A549 treated with ZK216348 at 1 μM for 4 hours (cell line): Measurements from ENCODE around the gene PCDHB11. TPM values are rescaled to one million over a fixed set of nuclear protein-coding genes. Genes with fewer than 3 reads are reported as not detected.

Experiments used
- total RNA-seq: library from RNA; stranded (reverse); fragments of 200-300 nt; extraction: Qiagen RNA extraction; gene quantifications from 5 replicates; pipeline ENCODE4 v1.2.3, GENCODE V29; 2022; ENCODE audit warnings: low read depth

PCDHB11 gene
- total RNA-seq: 0.05 to 0.20 TPM (median 0.08 TPM) in 4 of 5 replicates, not detected in the other

DNA sequence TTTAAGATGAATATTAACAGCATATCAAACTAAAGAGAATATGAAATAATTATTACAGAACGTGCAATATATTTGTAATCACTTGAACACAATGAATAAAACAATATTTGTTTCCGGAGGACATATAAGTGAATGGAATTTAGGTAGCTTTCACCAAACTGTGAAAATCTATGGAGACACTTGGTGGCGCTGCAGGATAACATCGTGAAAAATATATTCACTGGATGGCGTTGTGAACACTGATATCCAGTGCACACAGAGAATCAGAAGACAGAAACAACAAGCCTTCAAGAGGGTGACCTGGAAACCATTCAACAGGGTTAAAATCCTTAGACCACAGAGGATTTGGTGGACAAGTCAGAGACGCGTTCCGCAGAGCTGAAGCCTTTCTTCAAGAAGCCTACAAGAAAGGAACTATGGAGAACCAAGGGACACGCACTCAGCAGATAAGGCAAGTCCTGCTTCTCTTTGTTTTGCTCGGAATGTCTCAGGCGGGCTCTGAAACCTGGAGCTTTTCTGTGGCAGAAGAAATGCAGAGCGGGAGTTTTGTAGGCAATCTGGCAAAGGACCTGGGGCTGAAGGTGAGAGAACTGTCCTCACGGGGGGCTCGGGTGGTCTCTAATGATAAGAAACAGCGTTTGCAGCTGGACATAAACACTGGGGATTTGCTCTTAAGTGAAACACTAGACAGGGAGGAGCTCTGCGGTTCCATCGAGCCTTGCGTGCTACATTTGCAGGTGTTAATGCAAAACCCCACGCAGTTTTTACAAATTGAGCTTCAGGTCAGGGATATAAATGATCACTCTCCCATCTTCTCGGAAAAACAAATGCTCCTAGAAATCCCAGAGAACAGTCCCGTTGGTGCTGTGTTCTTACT, at the start of gene PCDHB11:
TSS of gene PCDHB11 (plus strand) at position 269 of the 877 bp plus-strand sequence. CDS start at position 417, 148 bp downstream.

DNA sequence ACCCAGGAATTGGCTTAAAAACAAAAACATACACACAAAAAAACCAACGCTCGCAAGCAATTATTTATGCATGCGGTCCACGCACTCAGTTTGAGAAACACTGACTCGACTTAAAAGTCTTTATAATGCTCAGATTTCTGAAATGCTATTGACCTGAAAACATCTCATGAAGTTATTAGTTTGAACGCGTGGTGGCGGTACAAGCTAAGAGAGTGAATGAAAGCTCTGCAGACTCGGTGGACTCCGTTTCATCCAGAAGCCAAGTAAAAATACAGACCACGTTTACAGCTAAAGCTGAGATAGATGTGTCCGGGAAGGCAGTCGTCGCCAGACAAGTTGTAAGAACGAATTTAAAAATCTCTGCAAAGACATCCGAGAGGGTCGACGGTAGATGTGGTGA, 49.6 kb upstream of the PCDHB11 start, which contains the start of gene PCDHB6:
TSS of gene PCDHB6 (plus strand) at position 246 of the 400 bp plus-strand sequence. CDS start 201 bp downstream, outside the sequence.

DNA sequence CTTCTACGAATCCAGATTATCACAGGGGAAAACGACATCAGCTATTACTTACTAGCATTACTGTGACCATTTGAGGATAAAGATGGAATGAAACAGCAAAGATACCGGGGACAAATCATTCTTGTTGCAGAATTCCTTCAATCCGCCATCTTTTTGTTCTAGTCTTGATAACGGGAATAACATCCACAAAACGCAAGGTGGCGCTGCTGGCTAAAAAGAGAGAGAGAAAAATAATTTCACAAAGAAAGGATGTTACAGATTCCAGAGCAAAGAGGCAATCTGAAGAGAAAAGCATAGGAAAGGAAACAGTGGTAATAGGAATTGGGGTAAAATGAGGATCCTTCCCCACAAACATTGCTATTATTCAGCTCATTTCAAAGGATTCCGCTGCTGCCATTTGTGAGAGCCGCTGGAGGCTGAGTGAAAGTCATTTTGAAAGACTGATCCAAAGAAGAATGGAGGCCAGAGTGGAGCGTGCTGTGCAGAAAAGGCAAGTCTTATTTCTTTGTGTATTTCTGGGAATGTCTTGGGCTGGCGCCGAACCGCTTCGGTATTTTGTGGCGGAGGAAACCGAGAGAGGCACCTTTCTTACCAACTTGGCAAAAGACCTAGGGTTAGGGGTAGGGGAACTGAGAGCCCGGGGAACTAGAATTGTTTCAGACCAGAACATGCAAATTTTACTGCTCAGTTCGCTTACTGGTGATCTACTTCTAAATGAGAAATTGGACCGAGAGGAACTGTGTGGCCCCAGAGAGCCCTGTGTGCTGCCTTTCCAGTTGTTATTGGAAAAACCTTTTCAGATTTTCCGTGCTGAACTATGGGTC, 26.8 kb upstream of the PCDHB11 start, which contains the start of gene PCDHB7:
TSS of gene PCDHB7 (plus strand) at position 264 of the 824 bp plus-strand sequence. CDS start at position 456, 192 bp downstream.

DNA sequence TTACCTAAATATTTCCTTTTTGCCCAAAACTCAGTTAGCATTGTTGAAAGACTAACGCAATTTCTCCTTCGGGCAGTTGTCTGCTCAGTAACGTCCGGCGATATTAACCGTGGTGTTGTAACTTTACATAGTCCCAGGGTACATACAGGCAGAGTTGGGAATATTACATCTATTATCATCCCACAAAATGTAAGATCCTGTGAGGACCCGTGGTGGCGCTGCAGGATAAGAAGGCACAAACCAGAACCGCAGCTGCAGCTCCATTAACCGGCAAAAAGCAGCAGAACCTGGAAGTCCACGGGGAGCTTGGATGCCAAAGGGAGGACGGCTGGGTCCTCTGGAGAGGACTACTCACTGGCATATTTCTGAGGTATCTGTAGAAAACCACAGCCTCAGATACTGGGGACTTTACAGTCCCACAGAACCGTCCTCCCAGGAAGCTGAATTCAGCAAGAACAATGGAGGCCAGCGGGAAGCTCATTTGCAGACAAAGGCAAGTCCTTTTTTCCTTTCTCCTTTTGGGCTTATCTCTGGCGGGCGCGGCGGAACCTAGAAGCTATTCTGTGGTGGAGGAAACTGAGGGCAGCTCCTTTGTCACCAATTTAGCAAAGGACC, 21.7 kb upstream of the PCDHB11 start, which contains the start of gene PCDHB8:
TSS of gene PCDHB8 (plus strand) at position 214 of the 615 bp plus-strand sequence. CDS start at position 459, 245 bp downstream.

DNA sequence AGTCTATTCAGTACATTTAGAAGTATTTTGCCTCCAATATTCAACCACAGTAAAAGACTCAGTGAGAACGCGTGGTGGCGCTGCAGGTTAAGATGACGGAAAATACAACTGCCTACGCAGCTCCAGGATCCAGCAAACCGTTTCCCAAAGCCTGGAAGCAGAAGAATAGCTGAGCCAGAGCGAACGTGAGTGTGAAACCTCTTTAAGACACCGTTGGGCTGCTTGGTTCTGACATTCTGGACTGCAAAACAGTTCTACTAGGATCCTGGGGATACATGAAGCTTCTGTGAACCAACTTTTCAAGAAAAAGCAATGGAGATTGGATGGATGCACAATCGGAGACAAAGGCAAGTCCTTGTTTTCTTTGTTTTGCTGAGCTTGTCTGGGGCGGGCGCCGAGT, 17.2 kb upstream of the PCDHB11 start, which contains the start of gene PCDHB16:
TSS of gene PCDHB16 (plus strand) at position 140 of the 400 bp plus-strand sequence. CDS start at position 313, 173 bp downstream.

DNA sequence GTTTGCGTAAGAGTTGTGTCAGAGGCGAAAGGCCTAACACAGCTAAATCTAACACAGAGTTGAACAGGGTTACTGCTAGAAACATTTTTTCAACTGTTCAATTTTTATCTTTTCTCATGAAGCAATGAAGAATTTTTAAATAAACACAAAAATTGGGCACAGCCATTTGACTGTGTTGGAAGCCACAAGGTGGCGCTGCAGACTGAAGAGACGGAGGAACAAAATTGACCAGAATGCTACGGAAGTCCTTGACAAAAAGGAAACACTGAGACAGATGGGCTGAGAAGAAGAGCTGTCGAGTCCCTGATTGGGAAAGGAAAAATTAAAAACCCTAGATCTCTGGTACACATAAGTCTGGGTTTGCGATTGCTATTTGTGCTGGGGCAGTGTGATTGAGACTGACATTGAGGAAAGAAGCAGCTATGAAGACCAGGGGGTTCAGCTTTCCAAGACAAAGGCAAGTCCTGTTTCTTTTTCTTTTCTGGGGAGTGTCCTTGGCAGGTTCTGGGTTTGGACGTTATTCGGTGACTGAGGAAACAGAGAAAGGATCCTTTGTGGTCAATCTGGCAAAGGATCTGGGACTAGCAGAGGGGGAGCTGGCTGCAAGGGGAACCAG, 12.4 kb upstream of the PCDHB11 start, which contains the start of gene PCDHB9:
TSS of gene PCDHB9 (plus strand) at position 265 of the 616 bp plus-strand sequence. CDS start at position 423, 158 bp downstream.

DNA sequence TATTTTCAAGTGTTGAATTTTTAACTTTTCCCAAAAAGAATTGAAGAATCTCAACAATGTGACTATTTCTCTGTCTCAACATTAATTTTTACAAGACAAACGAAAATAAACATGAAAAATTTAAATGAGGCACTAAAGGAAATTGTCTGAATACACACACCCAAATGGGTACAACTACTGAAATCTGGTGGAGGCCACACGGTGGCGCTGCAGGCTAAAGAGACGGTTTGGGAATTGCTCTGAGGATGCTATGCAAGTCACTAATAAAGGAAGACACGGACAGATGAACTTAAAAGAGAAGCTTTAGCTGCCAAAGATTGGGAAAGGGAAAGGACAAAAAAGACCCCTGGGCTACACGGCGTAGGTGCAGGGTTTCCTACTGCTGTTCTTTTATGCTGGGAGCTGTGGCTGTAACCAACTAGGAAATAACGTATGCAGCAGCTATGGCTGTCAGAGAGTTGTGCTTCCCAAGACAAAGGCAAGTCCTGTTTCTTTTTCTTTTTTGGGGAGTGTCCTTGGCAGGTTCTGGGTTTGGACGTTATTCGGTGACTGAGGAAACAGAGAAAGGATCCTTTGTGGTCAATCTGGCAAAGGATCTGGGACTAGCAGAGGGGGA, 7.2 kb upstream of the PCDHB11 start, which contains the start of gene PCDHB10:
TSS of gene PCDHB10 (plus strand) at position 244 of the 616 bp plus-strand sequence. CDS start at position 444, 200 bp downstream.

DNA sequence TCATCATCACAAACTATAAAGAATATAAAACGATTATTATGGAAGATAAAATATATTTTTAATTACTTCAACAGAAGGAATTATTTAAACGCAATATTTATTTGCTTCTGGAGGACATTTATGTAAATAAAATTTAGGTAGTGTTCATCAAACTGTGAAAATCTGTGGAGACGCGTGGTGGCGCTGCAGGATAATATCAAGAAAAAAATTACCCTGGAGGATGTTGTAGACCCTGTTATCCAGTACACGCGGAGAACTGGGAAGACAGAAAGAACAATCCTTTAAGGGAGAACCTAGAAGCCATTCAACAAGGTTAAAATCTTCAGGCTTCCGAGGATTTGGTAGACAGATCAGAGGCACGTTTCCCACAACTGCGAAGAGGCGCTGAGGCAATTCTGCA, 9.1 kb downstream of the PCDHB11 start, which contains the start of gene PCDHB12:
TSS of gene PCDHB12 (plus strand) at position 242 of the 400 bp plus-strand sequence. CDS start 189 bp downstream, outside the sequence.

DNA sequence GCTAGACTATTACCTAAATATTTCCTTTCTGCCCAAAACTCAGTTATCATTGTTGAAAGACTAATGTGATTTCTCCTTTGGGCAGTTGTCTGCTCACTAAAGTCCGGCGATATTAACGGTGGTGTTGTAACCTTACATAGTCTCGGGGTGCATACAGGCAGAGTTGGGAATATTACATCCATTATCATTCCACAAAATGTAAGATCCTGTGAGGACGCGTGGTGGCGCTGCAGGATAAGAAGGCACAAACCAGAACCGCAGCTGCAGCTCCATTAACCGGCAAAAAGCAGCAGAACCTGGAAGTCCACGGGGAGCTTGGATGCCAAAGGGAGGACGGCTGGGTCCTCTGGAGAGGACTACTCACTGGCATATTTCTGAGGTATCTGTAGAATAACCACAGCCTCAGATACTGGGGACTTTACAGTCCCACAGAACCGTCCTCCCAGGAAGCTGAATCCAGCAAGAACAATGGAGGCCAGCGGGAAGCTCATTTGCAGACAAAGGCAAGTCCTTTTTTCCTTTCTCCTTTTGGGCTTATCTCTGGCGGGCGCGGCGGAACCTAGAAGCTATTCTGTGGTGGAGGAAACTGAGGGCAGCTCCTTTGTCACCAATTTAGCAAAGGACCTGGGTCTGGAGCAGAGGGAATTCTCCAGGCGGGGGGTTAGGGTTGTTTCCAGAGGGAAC, 14.4 kb downstream of the PCDHB11 start, which contains the start of gene PCDHB13:
TSS of gene PCDHB13 (plus strand) at position 264 of the 684 bp plus-strand sequence. CDS start at position 469, 205 bp downstream.

DNA sequence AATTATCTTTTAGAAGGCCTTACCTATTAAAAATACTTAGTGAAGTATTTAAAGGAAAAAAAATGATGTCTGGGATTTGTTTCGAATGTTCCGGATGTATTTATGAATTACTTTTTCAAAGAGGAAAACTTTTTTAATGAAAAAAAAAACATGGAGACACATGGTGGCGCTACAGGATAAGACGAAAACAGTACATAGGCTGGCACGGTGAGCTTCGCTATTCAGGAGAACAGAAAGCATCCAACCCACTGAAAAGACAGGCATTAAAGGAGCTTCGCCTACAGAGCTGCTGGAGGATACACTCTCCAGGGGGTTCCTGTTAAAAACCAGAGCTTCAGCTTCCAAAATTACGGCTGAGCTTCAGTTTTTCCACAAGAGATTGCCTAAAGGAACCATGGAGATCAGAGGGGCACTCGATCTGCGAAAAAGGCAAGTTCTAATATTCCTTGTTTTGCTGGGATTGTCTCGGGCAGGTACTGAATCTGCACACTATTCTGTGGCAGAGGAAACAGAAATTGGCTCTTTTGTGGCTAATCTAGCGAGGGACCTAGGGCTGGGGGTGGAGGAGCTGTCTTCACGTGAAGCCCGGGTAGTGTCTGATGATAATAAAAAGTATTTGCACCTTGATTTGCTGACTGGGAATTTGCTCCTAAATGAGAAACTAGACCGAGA, 23.8 kb downstream of the PCDHB11 start, which contains the start of gene PCDHB14:
TSS of gene PCDHB14 (plus strand) at position 232 of the 672 bp plus-strand sequence. CDS start at position 395, 163 bp downstream.

DNA sequence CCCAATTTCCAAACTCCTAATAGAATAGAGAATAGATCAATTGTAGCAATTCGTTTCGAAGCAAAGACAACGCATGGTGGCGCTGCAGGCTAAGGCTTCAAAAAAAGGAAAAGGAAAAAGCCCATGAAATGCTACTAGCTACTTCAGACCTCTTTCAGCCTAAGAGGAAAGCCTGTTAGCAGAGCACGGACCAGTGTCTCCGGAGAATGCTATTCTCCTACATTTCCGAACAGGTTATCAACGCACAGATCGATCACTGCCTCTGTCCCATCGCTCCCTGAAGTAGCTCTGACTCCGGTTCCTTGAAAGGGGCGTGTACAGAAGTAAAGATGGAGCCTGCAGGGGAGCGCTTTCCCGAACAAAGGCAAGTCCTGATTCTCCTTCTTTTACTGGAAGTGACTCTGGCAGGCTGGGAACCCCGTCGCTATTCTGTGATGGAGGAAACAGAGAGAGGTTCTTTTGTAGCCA, 45.9 kb downstream of the PCDHB11 start, which contains the start of gene PCDHB15:
TSS of gene PCDHB15 (plus strand) at position 146 of the 468 bp plus-strand sequence. CDS start at position 330, 184 bp downstream.

Other genes starting within 250 kb of the PCDHB11 start
- 3.3 to 7.4 TPM (median 4.4 TPM) in 5 replicates for gene PCDHAC2, start 233.2 kb upstream of the PCDHB11 start, total RNA-seq
- gene PCDHB1, start 148.3 kb upstream of the PCDHB11 start, total RNA-seq: not detected in 5 replicates
- gene PCDHB2, start 105.0 kb upstream of the PCDHB11 start, total RNA-seq: 2.7 to 4.5 TPM (median 3.1 TPM) in 5 replicates
- 0.09 TPM in 1 of 5 replicates, not detected in the others for gene PCDHB3, start 99.2 kb upstream of the PCDHB11 start, total RNA-seq
- 0.06 to 0.12 TPM (median 0.09 TPM) in 4 of 5 replicates, not detected in the other for gene PCDHB4, start 77.8 kb upstream of the PCDHB11 start, total RNA-seq
- gene PCDHB5, start 64.4 kb upstream of the PCDHB11 start, total RNA-seq: 1.2 to 2.1 TPM (median 1.4 TPM) in 5 replicates
- gene PCDHB6, start 49.6 kb upstream of the PCDHB11 start, total RNA-seq: 0.62 to 1.1 TPM (median 0.85 TPM) in 5 replicates
- gene PCDHB7, start 27.0 kb upstream of the PCDHB11 start, total RNA-seq: 0.06 TPM in 1 of 5 replicates, not detected in the others
- 0.20 to 0.40 TPM (median 0.37 TPM) in 4 of 5 replicates, not detected in the other for gene PCDHB8, start 21.8 kb upstream of the PCDHB11 start, total RNA-seq
- gene PCDHB16, start 17.2 kb upstream of the PCDHB11 start, total RNA-seq: 0.05 to 0.11 TPM (median 0.05 TPM) in 3 of 5 replicates, not detected in the others
- not detected in 5 replicates for gene PCDHB9, start 12.5 kb upstream of the PCDHB11 start, total RNA-seq
- not detected in 5 replicates for gene PCDHB10, start 7.3 kb upstream of the PCDHB11 start, total RNA-seq
- gene PCDHB12, start 9.1 kb downstream of the PCDHB11 start, total RNA-seq: not detected in 5 replicates
- 0.06 to 0.20 TPM (median 0.08 TPM) in 4 of 5 replicates, not detected in the other for gene PCDHB13, start 14.3 kb downstream of the PCDHB11 start, total RNA-seq
- 0.11 to 0.13 TPM in 2 of 5 replicates, not detected in the others for gene PCDHB14, start 23.7 kb downstream of the PCDHB11 start, total RNA-seq
- 0.09 to 0.14 TPM in 2 of 5 replicates, not detected in the others for gene PCDHB15, start 45.8 kb downstream of the PCDHB11 start, total RNA-seq
- not detected in 5 replicates for gene SLC25A2, start 104.4 kb downstream of the PCDHB11 start, total RNA-seq
- gene TAF7, start 121.2 kb downstream of the PCDHB11 start, total RNA-seq: 59.2 to 89.1 TPM (median 72.2 TPM) in 5 replicates
- gene PCDHGA1, start 130.9 kb downstream of the PCDHB11 start, total RNA-seq: 0.22 to 0.40 TPM (median 0.30 TPM) in 5 replicates
- gene PCDHGA2, start 139.1 kb downstream of the PCDHB11 start, total RNA-seq: 0.37 to 0.79 TPM (median 0.54 TPM) in 5 replicates
- gene PCDHGA3, start 144.2 kb downstream of the PCDHB11 start, total RNA-seq: not detected in 5 replicates
- 1.1 to 1.9 TPM (median 1.8 TPM) in 5 replicates for gene PCDHGB1, start 150.5 kb downstream of the PCDHB11 start, total RNA-seq
- 0.11 to 0.23 TPM (median 0.17 TPM) in 5 replicates for gene PCDHGA4, start 155.4 kb downstream of the PCDHB11 start, total RNA-seq
- 0.11 to 0.17 TPM (median 0.15 TPM) in 3 of 5 replicates, not detected in the others for gene PCDHGB2, start 160.4 kb downstream of the PCDHB11 start, total RNA-seq
- 0.09 to 0.21 TPM (median 0.18 TPM) in 5 replicates for gene PCDHGA5, start 164.5 kb downstream of the PCDHB11 start, total RNA-seq
- 0.12 to 0.29 TPM (median 0.27 TPM) in 5 replicates for gene PCDHGB3, start 170.6 kb downstream of the PCDHB11 start, total RNA-seq
- 0.05 to 0.29 TPM (median 0.20 TPM) in 5 replicates for gene PCDHGA6, start 174.3 kb downstream of the PCDHB11 start, total RNA-seq
- gene PCDHGA7, start 183.1 kb downstream of the PCDHB11 start, total RNA-seq: 0.77 to 1.0 TPM (median 0.98 TPM) in 5 replicates
- 0.74 to 1.1 TPM (median 0.90 TPM) in 5 replicates for gene PCDHGB4, start 188.1 kb downstream of the PCDHB11 start, total RNA-seq
- 0.02 to 0.06 TPM (median 0.04 TPM) in 3 of 5 replicates, not detected in the others for gene PCDHGA8, start 193.0 kb downstream of the PCDHB11 start, total RNA-seq
- gene PCDHGB5, start 198.3 kb downstream of the PCDHB11 start, total RNA-seq: 1.9 to 2.5 TPM (median 2.1 TPM) in 5 replicates
- 0.09 TPM in 1 of 5 replicates, not detected in the others for gene PCDHGA9, start 203.2 kb downstream of the PCDHB11 start, total RNA-seq
- 0.07 to 0.12 TPM (median 0.08 TPM) in 4 of 5 replicates, not detected in the other for gene PCDHGB6, start 208.4 kb downstream of the PCDHB11 start, total RNA-seq
- gene PCDHGA10, start 213.4 kb downstream of the PCDHB11 start, total RNA-seq: not detected in 5 replicates
- gene PCDHGB7, start 218.1 kb downstream of the PCDHB11 start, total RNA-seq: 0.05 to 0.08 TPM (median 0.06 TPM) in 3 of 5 replicates, not detected in the others
- 0.05 to 0.07 TPM in 2 of 5 replicates, not detected in the others for gene PCDHGA11, start 221.4 kb downstream of the PCDHB11 start, total RNA-seq
- gene PCDHGA12, start 230.9 kb downstream of the PCDHB11 start, total RNA-seq: not detected in 5 replicates